SH-SY5Y (cell line): Measurements from ENCODE around the gene TUBA4B.

Experiments
- GATA2 ChIP-seq: IDR thresholded peaks from 2 replicates; pipeline ENCODE4 v1.6.1; 2011; ENCODE audit warnings: mild to moderate bottlenecking, low read depth, low read length
- GATA3 ChIP-seq: IDR thresholded peaks from 2 replicates; pipeline ENCODE4 v1.6.1; 2011; ENCODE audit warnings: low read depth, mild to moderate bottlenecking, low read length, moderate library complexity

DNA sequence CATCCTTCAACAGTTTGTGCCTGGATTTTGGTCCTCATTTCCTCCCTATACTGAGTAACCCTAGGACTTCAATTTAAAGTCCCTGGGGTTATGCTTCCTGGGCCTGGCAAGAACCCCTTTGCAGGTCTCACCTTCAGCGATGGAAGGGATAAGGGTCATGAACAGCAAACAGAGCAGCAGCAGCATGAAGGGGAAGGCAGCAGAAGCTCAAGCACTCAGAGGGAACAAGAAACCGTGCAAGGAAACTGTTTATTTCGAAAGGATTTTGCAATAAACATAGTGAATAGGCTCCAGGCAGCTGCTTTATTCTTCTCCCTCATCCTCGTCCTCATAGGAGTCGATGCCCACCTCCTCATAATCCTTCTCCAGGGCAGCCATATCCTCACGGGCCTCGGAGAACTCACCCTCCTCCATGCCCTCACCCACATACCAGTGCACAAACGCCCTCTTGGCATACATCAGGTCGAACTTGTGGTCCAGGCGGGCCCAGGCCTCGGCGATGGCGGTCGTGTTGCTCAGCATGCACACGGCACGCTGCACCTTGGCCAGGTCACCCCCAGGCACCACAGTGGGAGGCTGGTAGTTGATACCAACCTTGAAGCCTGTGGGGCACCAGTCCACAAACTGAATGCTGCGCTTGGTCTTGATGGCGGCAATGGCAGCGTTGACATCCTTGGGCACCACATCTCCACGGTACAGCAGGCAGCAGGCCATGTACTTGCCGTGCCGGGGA lies 2.8 kb upstream of the TUBA4B start:
- TF ChIP-seq GATA2 (no peak), GATA3 (no peak)
